ENCODE results near the gene AGXT.

DNA sequence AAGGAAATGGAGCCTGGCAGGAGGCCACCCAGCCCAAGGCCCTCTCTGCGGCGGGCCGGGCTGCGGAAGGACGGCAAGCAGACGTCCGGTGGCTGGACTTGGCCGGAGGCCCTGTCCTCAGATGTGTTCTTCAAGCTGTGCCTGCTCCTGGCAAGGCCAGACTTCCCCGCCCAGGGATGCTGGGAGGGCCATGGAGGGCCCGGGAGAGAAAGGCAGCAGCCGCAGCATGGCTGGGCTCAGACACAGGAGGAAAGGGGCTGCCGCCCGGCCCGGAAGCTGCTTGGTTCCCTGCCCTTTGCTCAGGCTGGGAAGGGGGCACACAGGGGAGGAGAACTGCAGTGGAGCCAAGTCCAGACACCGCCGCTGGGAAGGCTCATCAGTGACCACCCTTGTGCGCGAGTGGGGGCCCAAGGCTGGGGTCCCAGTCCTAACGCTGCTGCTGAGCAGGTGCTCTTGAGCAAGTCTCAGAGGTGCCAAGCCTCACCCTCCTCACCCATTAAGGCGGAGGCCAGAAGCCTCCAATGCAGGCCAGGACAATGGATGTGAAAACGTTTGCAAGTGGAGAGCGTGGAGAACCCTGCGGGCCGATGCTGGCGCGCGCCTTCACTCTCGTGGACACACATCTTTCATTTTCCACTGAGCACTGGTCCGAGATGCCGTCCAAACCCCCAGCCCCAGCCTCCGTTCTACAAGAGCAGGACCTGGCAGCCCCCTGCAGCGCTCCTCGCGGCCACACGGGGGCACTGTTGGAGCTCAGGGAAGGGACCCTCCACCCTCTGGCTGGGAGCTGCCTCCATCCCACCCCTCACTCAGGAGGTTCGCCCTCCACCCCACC is 45.4 kb downstream of the AGXT start:
- TF ChIP-seq, protein P1, sequence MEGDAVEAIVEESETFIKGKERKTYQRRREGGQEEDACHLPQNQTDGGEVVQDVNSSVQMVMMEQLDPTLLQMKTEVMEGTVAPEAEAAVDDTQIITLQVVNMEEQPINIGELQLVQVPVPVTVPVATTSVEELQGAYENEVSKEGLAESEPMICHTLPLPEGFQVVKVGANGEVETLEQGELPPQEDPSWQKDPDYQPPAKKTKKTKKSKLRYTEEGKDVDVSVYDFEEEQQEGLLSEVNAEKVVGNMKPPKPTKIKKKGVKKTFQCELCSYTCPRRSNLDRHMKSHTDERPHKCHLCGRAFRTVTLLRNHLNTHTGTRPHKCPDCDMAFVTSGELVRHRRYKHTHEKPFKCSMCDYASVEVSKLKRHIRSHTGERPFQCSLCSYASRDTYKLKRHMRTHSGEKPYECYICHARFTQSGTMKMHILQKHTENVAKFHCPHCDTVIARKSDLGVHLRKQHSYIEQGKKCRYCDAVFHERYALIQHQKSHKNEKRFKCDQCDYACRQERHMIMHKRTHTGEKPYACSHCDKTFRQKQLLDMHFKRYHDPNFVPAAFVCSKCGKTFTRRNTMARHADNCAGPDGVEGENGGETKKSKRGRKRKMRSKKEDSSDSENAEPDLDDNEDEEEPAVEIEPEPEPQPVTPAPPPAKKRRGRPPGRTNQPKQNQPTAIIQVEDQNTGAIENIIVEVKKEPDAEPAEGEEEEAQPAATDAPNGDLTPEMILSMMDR (conservative IDR thresholded peaks at IDR 0.05; ENCODE audit: low read depth, low read length) = peak; percentile 99
- TF ChIP-seq EZH2 (IDR thresholded peaks at IDR 0.05; ENCODE audit: borderline replicate concordance, low read depth, low read length, poor library complexity, severe bottlenecking) = no peak
